ENCODE results near the gene RPUSD2.
A peak's percentile ranks its signal among the peaks of the same experiment; 100 is the strongest.

RPUSD2 gene, protein sequence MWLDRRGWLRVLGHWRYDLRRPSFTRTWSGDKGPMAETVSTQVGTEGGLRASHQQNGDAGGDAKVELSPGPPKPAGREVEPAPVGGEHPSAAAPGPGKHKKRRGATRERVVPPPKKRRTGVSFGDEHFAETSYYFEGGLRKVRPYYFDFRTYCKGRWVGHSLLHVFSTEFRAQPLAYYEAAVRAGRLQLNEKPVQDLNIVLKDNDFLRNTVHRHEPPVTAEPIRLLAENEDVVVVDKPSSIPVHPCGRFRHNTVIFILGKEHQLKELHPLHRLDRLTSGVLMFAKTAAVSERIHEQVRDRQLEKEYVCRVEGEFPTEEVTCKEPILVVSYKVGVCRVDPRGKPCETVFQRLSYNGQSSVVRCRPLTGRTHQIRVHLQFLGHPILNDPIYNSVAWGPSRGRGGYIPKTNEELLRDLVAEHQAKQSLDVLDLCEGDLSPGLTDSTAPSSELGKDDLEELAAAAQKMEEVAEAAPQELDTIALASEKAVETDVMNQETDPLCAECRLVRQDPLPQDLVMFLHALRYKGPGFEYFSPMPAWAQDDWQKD

DNA sequence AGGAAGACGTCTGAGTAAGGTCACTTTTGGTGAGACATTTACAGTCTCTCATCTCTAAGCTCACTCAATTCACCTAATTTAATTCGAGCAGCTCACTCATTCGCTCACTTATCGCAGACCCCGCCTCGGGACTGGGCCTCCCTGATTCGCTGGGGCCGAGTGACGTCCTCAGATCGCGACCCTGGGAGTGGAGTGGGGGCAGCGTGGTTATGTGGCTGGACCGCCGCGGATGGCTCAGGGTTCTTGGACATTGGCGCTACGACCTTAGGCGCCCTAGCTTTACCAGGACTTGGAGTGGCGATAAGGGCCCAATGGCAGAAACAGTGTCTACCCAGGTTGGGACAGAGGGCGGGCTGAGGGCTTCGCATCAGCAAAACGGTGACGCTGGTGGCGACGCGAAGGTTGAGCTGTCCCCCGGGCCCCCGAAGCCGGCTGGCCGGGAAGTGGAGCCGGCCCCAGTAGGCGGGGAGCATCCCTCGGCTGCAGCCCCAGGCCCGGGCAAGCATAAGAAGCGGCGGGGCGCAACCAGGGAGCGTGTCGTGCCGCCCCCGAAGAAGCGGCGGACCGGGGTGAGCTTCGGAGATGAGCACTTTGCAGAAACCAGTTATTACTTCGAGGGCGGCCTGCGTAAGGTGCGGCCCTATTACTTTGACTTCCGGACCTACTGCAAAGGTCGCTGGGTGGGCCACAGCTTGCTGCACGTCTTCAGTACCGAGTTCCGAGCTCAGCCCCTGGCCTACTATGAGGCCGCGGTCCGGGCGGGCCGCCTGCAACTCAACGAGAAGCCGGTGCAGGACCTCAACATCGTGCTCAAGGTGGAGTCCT lies at the start of gene RPUSD2:
RPUSD2 (plus strand) TSS at position 171 of the 825 bp plus-strand sequence; CDS start at position 210, 39 bp downstream.
- DNase-seq = peak; percentile 90

DNA sequence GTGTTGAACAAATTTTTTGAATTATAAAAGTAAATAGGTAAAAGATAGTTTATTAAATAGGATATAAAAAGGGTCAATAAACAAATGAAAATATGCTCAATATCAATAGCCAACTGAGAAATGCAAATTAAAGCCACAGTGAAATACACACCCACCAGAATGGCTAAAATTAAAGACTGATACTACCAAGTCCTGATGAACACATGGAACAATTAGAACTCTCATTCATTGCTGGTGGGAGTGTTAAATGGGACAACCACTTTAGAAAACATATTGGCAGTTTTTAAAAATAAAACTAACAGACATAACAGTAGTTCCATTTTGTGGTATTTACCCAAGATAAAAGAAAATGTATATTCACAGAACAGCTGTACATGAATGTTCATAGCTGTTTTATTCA lies 45.5 kb upstream of the RPUSD2 start:
- no peak for DNase-seq

DNA sequence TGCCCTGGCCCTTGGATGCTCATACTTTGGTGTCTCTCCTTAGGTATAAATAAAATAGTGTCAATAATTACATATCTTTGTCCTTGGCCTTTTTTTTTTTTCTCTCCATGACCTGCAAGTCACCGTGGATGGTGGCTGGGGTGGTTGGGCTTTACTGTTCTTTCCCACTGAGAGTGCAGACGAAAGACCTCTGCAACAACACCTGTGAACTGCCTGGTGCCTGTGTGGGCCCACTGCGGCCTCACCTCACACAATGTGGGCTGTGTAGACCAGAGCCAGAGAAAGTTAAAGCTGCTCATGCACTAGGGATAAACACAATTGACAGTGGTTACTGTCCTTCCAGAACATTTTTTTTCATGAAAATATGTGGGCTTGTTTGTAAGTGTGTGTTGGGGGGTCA lies 43.2 kb upstream of the RPUSD2 start:
- DNase-seq = no peak

DNA sequence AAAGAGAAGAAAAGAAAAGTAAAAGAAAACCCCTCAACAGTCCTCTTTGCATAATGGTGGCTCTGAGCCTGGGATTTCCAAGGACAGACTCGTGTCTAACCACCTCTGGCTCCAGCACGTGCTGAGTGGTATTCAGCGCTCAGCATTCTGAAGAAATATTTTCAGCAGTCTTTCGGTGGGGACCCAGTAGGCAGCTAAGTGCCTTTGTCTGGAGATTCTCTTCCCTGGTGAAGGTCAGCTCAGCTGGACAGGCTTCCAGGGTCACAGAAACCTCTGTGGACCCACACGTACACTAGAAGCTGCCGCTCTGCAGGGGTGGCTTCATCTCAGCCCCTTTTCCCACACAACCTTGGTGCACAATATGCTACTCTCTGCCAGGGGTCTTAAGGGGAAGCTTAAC lies 40.3 kb upstream of the RPUSD2 start:
- DNase-seq = no peak

DNA sequence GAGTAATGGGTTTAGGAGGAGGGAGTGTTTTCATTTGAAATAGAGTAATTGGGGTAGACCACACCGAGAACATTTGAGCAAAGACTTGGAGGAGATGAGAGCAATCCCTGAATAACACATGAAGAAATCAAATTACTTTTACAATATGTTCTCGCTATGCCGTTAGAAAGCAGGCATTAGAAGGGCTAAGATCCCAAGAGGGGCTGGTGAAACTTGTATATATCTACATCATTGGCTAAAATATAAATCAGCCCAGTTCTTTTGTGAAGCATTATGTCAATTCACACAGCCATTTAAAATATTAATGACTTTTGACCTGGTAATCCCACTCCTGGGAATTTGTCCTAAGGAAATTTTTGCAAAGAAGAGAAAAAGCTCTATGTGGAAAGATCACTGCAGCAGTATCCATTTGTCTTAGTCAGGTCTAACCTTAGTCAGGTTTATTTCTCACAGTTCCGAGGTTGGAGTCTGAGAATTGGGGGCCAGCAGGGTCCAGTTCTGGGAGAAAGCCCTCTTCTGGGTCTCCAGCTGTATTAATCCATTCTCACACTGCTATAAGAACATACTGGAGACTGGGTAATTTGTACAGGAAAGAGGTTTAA lies 35.2 kb upstream of the RPUSD2 start:
- DNase-seq = no peak

DNA sequence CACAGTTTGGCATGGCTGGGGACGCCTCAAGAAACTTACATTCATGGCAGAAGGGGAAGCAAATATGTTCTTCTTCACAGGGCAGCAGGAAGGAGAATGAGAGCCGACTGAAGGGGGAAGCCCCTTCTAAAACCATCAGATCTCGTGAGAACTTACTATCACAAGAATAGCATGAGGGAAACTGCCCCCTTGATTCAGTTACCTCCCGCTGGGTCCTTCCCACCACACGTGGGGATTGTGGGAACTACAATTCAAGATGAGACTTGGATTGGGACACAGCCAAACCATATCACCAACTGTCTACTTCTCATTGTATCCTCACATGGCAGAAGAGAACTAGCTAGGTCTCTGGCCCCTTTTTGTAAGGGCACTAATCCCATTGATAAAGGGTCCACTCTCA lies 34.7 kb upstream of the RPUSD2 start:
- no peak for DNase-seq

DNA sequence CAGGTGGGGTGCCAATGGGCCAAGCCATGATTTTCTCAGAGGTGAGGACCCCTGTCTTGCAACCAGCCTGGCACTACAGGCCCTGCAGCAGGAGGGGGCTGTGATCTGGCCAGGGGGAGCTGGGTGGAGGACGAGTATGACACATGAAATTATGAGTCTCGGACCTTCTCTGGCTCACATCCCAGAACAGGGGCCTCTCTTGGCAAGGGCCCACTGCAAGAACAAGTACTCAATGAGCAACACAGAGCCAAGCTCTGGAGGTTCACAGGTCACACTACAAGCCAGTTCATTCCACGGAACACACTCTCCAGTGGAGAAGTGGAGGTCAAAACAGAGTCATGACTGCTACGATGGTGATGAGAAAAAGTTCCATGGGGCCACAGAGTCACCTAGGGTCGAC lies 32.6 kb upstream of the RPUSD2 start:
- no peak for DNase-seq

DNA sequence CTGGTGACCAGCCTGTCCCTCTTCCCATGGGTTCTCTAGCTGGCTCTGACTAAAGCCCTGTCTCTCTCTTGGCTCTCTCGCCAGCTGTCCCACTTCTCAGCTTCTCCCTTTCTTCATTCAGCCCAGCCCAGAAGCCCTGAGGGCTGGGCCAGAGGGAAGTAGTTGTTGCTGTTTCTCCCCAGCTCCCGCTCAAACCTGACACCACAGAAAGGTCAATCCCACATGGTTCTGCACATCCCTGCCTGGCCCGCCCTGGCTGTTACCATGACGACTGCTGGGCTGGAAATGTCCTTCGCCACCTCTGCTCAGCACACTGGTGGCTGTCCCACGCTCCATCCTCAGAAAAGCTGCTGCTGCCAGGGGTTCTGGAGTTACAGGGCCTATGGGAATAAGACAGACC lies 30.1 kb upstream of the RPUSD2 start:
- no peak for DNase-seq

DNA sequence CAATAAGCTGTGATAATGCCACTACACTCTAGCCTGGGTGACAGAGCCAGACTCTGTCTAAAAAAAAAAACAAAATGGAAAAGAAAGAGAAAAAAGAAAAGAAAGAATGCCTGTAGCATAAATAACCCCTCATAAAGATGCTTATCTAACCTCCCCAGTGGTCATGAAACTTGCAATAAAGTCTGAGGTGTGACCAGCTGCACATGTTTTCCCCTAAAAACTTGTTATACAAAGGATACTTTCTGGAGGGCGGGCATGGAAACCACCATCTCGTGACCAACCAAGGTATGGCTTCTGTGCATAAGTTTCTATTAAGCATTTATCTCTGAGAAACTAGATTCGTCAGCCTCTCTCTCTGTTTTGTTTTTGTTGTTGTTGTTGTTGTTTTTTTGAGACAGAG lies 26.0 kb upstream of the RPUSD2 start:
- DNase-seq = no peak

DNA sequence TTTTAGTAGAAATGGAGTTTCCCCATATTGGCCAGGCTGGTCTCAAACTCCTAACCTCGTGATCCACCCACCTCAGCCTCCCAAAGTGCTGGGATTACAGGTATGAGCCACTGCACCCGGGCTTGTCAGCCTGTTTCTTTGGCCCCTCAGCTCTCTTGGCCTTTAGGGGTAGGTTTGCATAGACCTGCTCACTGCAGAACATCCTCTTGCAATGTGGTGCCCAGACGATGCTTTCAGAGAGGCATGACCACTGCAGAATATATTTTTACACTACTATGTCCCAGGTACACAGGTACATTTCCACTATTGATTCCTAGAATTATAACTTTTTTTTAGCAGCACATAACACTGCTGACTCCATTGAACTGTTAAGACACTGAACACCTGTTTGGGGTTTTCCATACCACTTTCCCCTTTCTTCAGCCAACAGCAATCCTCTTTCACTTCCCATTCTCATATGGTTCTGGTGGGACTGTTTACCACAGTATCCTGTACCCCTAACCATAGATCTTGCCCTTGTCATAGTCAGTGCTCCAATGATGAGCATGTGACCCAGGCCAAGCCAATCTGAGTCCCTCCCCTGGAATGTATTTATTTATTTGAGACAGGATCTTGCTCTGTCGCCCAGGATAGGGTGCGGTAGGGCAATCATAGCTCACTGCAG lies 25.3 kb upstream of the RPUSD2 start:
- no peak for DNase-seq

DNA sequence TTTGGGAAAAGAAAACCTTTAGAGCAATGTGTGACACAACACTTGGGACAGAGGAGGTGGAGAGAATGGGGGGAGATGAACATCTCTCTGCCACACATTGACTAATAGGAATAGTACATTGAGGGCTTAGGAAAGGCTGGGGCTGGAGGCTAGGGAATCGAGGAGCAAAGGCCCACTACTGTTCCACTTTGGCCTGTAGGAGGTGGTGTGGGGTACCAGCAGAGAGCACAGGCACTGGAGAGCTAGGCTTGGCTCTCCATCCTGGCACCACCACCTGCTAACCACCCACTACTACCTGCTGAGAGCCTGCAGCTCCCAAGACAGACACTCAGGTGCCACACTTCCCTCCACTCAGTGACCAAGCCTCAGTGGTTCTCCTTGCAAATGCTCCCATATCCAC lies 23.6 kb upstream of the RPUSD2 start:
- DNase-seq = no peak

DNA sequence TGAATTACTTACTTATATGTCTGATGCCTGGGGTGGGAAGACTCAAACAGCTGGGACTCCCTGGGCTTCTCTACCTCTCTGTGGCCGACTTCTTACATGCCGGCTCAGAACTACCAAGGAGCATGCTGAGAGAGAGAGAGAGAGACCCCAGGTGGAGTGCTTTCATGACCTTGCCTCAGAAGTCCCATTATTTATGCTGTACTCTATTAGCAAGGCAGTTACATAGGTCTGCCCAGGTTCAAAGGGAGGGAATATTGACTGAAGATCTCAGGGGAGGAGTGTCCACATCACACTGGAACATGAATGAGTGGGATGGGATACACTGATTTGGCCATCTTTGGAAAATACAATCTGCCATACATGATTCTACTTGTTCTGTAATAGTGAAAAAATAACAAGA lies 20.5 kb upstream of the RPUSD2 start:
- no peak for DNase-seq

DNA sequence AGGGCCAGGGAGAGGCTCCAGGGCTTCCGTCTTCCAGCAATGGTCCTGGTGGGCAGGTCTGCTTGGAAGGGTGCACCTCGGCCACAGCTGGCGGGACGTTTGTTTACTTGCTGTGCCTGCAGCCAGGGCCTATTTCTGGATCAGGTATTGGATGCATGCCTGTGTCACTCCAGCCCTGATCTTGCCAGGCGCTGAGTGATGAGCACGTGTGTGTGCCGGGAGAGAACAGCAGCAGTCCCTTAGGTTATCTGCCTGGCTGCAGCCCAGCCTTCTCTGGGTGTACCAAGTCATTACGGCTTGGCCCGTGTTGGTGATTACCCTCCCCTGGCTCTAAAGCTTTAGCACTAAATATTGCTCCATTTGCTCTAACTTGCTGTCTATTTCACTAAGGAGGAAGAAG lies 19.2 kb upstream of the RPUSD2 start:
- DNase-seq = no peak

DNA sequence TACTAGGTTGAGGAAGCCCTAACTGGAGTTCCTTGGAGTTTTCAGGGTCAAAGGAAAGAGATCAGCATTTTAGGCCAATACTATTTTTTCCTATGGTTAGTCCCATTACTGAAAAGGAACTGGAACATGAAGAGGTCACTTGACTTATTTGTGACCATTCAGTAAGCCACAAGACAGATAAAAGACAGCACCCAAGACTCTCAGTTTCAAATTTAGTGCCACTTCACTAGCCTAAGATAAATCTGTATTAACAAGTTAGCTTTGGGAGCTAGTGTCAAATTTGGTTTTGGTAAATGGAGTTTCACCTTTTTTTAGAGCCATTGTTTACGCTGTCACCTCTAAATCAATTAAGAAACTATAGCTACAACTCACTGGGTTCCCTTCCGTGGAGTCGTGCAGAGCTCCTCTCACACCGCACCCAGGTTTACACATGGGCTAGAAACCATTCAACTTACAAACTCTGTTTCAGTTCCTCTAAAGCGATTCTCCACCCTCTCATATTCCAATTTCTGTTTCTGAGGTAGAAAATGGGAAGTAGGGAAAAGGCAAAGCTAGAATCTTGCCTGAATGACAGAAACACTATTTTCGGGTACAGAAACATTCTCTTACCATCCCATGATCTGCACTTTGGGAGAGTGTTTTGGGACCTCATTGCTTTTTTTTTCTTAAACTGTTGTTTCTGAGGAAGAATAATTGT lies 18.6 kb upstream of the RPUSD2 start:
- DNase-seq = no peak

DNA sequence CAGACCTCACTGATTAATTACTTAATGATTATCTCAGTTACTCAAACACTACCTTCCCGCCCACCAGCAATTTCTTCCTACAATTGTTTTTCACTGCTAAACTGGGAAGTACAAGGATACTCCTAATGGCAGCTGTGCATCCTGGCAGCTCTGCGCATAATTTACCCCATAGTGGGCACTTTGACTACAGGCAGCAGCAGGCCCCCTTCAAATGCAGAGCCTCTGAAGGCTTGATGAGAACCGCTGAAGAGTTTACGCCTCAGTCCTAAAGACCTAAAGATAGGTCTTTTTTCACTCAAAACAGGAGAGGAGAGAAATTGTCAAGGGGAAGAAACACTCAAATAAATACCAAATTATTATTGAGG lies 15.0 kb upstream of the RPUSD2 start:
- no peak for DNase-seq

DNA sequence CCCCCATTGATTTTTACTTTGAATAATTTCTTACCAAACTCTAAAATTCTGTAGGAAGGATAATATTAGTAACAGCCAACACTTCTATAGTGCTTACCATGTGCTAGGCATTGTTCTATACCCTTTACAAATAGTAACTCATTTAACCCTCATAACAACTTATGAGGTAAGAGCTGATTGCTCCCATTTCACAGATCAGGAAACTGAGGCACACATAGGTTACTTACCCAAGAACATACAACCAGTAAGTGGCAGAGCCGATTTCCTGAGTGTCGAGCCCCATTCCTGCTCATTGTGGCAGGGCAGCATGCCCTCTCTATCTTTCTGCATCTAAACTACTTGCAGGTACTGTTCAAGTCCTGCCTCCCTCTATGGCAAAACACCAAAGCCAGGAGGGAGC lies 13.2 kb upstream of the RPUSD2 start:
- no peak for DNase-seq

DNA sequence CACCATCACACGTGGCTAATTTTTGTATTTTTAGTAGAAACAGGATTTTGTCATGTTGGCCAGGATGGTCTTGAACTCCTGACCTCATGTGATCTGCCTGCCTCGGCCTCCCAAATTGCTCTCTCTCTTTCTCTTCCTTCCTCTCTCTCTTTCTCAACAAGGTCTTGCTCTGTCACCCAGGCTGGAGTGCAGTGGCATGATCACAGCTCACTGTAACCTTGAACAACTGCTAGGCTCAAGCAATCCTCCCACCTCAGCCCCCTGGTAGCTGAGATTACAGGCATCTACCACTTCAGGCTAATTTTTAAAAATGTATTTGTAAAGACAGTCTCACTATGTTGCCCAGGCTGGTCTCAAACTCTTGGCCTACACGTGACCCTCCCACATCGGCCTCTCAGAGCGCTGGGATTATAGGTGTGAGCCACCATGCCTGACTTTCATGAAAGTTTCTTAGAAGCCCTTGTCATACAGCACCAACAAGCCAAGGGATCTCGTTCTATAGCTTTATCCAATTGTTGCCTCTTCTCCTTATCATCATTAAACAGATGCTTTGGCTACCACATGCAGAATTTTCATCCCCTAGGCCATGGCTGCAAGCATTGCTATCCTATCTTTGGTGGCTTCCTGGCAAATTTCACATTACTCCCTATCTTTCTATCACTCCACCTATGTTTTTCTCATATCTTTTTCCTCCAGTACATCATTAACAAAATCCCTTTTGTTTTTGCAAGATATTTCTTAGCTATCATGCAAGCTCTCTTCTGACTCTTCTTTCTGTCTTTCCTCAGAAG lies 10.0 kb upstream of the RPUSD2 start:
- DNase-seq = no peak

DNA sequence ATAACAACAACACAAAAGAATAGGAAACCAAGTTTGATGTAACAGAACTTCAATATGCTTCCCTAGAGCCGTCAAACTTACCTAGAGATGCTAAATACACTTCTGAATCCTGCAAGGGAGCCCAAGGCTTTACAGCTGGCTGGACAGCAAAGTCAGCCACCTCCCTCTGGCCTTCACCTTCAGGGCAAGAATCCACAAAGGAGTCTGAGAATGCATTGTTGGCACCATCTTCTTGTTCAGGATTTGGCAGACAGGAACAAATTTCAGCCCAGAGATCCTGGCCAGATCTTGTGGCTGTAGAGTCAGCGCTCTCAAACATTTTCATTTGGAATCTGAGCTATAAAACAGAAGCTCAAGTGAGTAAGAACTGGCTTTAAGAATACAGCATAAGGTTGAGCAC lies 6.4 kb upstream of the RPUSD2 start:
- DNase-seq = no peak

DNA sequence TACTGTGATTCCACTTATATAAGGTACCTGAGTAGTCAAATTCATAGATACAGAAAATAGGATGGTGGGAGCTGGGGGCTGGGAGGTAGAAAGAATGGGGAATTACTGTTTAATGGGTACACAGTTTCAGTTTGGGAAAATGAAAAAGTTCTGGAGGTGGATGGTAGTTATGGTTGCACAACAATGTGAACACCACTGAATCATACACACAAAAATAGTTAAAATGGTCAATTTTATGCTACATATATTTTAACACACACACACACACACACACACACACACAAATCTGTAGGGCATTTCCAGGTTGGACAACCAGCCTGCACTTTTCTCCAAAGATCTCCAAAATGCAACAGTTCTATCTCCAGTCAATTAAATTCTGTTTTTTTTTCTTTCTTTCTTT lies 5.7 kb upstream of the RPUSD2 start:
- no peak for DNase-seq

DNA sequence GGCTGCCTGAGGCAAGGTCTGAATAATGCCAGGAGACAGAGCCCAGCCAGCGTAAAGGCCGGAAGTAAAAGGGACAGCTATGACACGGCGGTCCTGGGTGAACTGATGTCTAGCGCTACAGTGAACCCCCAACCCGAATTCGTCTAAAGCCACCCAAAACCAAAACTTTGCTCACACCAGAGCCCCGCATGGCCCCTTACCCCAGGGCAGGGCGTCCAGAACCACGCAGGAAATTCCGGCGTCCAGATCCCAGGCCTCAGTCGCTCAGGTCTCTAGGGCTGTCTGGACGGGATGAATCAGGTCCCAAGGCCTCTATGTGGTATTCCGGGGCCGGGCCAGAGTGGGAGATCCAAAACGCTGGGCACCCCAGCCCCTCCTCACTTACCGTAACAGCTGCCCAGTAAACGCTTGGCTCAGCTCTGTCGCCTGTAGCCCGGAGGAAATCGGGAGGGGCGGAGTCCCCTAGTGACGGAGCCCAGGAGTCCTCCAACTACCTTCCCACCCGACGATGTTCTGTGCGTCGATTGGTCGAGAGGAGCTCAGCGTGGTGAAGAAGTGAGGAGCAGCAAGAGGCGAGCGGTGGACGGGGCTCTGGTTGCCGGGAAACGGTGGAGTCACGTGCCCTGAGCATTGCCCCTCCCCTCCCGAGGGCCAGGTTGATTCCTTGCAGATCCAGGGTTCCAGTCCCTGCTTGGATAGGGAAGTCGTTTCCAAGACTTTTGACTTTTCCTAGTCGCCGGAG lies 4.3 kb upstream of the RPUSD2 start, which contains the start of gene CCDC32:
CCDC32 (minus strand) TSS at position 452 of the 742 bp plus-strand sequence. CDS start 2,027 bp downstream, outside the sequence.
- peak; percentile 93 for DNase-seq

Measured in CD4-positive, alpha-beta T cell treated with Interleukin-17A for 4 hours (primary cell).